Measurements from ENCODE around the gene SCMH1. TPM values are rescaled to one million over a fixed set of nuclear protein-coding genes. Genes with fewer than 3 reads are reported as not detected.

The SCMH1 gene
- total RNA-seq, 1 donor from 2014 or later, result 51.3 TPM

- Mint-ChIP-seq H3K9me3 (ENCODE audit: unreplicated experiment) (no peaks in the 10 kb centered on the region), H3K4me1 (ENCODE audit: unreplicated experiment) (no peaks in the 10 kb centered on the region), H3K27me3 (ENCODE audit: unreplicated experiment) (no peaks in the 10 kb centered on the region), H3K36me3 (ENCODE audit: low read depth, unreplicated experiment) (peaks cover 3% of the 10 kb centered on the region), H3K27ac (ENCODE audit: unreplicated experiment) (no peak overlapping the region), H3K4me3 (ENCODE audit: unreplicated experiment) (no peak overlapping the region)
- no peak for DNase-seq (ENCODE audit: low spot score)
- TF ChIP-seq CTCF (IDR thresholded peaks at IDR 0.05; ENCODE audit: unreplicated experiment), result no peak
Measured at GRCh38 chr1:41101950-41102607, 140.0 kb downstream of the SCMH1 start.

DNA sequence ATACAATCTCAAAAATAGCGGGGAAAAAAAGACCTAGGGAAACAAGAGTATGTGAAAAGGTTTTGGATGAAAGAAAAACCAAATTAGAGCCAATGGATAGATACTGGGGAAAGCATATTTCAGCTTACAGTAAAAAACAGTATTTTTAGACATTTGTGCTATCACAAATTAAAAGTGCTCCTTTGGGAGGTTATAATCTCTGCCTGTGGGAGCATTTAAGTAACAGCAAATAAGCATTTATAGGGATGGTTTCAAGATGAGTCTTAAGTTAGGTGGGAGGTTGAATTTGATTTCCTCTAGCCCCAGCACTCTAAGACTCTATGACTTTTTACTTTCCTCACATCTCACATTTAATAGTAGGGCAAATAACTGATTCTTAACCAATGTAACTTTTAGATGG lies 141.0 kb downstream of the SCMH1 start:
- Mint-ChIP-seq H3K36me3 (ENCODE audit: low read depth, unreplicated experiment) (no peaks in the 10 kb centered on the region), H3K27me3 (ENCODE audit: unreplicated experiment) (no peaks in the 10 kb centered on the region), H3K4me3 (ENCODE audit: unreplicated experiment) (no peak overlapping the region), H3K27ac (ENCODE audit: unreplicated experiment) (no peak overlapping the region), H3K4me1 (ENCODE audit: unreplicated experiment) (no peaks in the 10 kb centered on the region), H3K9me3 (ENCODE audit: unreplicated experiment) (no peaks in the 10 kb centered on the region)
- TF ChIP-seq CTCF (IDR thresholded peaks at IDR 0.05; ENCODE audit: unreplicated experiment), result no peak
- no peak for DNase-seq (ENCODE audit: low spot score)

GRCh38 chr1:41100170-41100569 lies 141.9 kb downstream of the SCMH1 start:
- no peaks in the 10 kb centered on the region for H3K4me1 Mint-ChIP-seq (ENCODE audit: unreplicated experiment)
- H3K9me3 Mint-ChIP-seq (ENCODE audit: unreplicated experiment), result no peaks in the 10 kb centered on the region
- H3K36me3 Mint-ChIP-seq (ENCODE audit: low read depth, unreplicated experiment), result no peaks in the 10 kb centered on the region
- no peaks in the 10 kb centered on the region for H3K27me3 Mint-ChIP-seq (ENCODE audit: unreplicated experiment)
- no peak for TF ChIP-seq CTCF (IDR thresholded peaks at IDR 0.05; ENCODE audit: unreplicated experiment)
- DNase-seq (ENCODE audit: low spot score), result no peak
- H3K27ac Mint-ChIP-seq (ENCODE audit: unreplicated experiment), result no peak overlapping the region
- H3K4me3 Mint-ChIP-seq (ENCODE audit: unreplicated experiment), result no peak overlapping the region

DNA sequence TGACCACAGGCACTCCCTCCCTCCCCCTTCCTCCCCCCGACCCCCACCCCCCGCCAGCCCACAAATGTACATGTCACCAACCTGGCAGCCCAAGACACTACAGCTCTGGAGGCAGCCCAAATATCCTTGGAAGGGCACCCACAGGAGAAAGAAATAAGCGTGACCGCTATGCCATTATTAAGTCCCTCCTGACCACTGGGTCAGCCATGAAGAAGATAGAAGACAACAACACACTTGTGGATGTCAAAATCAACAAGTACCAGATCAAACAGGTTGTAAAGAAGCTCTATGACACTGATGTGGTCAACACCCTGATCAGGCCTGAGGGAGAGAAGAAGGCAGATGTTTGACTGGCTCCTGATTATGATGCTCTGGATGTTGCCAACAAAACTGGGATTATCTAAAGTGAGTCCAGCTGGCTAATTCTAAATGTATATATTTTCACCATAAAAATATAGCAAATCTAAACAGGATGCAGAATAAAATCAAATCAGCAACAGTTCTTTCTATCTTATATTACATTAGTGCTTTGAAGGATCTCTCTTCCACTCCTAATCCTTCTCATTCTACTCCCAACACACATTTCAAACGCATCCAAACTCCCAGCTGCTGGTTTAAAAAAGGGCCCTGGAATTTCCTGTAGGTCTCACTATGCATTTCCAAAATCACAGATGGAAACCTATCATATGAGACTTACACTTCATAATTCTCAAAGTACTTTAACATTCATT lies 143.2 kb downstream of the SCMH1 start:
- no peak for TF ChIP-seq CTCF (IDR thresholded peaks at IDR 0.05; ENCODE audit: unreplicated experiment)

GRCh38 chr1:41097105-41097504 lies 145.0 kb downstream of the SCMH1 start:
- DNase-seq (ENCODE audit: low spot score), result no peak
- TF ChIP-seq CTCF (IDR thresholded peaks at IDR 0.05; ENCODE audit: unreplicated experiment), result no peak
- Mint-ChIP-seq H3K36me3 (ENCODE audit: low read depth, unreplicated experiment) (peaks cover 7% of the 10 kb centered on the region), H3K4me1 (ENCODE audit: unreplicated experiment) (no peaks in the 10 kb centered on the region), H3K4me3 (ENCODE audit: unreplicated experiment) (no peak overlapping the region), H3K27ac (ENCODE audit: unreplicated experiment) (no peak overlapping the region), H3K27me3 (ENCODE audit: unreplicated experiment) (no peaks in the 10 kb centered on the region), H3K9me3 (ENCODE audit: unreplicated experiment) (no peaks in the 10 kb centered on the region)

More for the DNA sequence above, 143.2 kb downstream of the SCMH1 start:
- no peaks in the 10 kb centered on the region for H3K9me3 Mint-ChIP-seq (ENCODE audit: unreplicated experiment)
- peaks cover 4% of the 10 kb centered on the region for H3K36me3 Mint-ChIP-seq (ENCODE audit: low read depth, unreplicated experiment)
- no peak overlapping the region for H3K27ac Mint-ChIP-seq (ENCODE audit: unreplicated experiment)
- no peak for DNase-seq (ENCODE audit: low spot score)
- no peak overlapping the region for H3K4me3 Mint-ChIP-seq (ENCODE audit: unreplicated experiment)
- H3K4me1 Mint-ChIP-seq (ENCODE audit: unreplicated experiment), result no peaks in the 10 kb centered on the region
- no peaks in the 10 kb centered on the region for H3K27me3 Mint-ChIP-seq (ENCODE audit: unreplicated experiment)

Measured in endothelial cell (in vitro differentiated cells).